Liver (tissue), 10 donors: ENCODE results near the gene N4BP2. TPM values are rescaled to one million over a fixed set of nuclear protein-coding genes. Genes with fewer than 3 reads are reported as not detected.

Source experiments
- DNase-seq: peaks from one replicate; pipeline ENCODE4 v3.0.0-alpha.2; 2017; ENCODE audit warnings: low spot score
- H3K27ac ChIP-seq, 2 donors: one replicate each; pipeline ENCODE4 v1.7.0; 2013; ENCODE audit warnings: inconsistent platforms in 2 of 2, low read length in 2 of 2, control low read depth in 1 of 2, low read depth in 1 of 2, mild to moderate bottlenecking in 1 of 2
- H3K27me3 ChIP-seq, 4 donors: one replicate each; pipeline versions ENCODE4 v1.6.1 to v1.7.0; 2013; ENCODE audit warnings: low read length in 3 of 4, inconsistent platforms in 1 of 4, mild to moderate bottlenecking in 1 of 4, moderate library complexity in 1 of 4; ENCODE audit not compliant: control insufficient read depth in 4 of 4, insufficient read depth in 4 of 4
- H3K36me3 ChIP-seq, 4 donors: one replicate each; pipeline versions ENCODE4 v1.6.1 to v1.7.0; 2013; ENCODE audit warnings: low read length in 3 of 4, mild to moderate bottlenecking in 3 of 4, low read depth in 1 of 4, moderate library complexity in 1 of 4; ENCODE audit not compliant: control insufficient read depth in 4 of 4, insufficient read depth in 3 of 4
- H3K4me1 ChIP-seq, 4 donors: one replicate each; pipeline versions ENCODE4 v1.6.1 to v1.7.0; 2013; ENCODE audit warnings: low read length in 3 of 4, mild to moderate bottlenecking in 3 of 4, moderate library complexity in 1 of 4; ENCODE audit not compliant: control insufficient read depth in 4 of 4, insufficient read depth in 4 of 4
- H3K4me3 ChIP-seq, 3 donors: one replicate each; pipeline versions ENCODE4 v1.6.1 to v1.7.0; 2013; ENCODE audit warnings: low read length in 3 of 3, control low read depth in 1 of 3, low read depth in 1 of 3, mild to moderate bottlenecking in 1 of 3
- H3K9ac ChIP-seq, 2 donors: one replicate each; pipeline ENCODE4 v1.7.0; 2013; ENCODE audit warnings: low read length in 2 of 2, mild to moderate bottlenecking in 2 of 2, moderate library complexity in 2 of 2, control low read depth in 1 of 2, low read depth in 1 of 2
- H3K9me3 ChIP-seq, 4 donors: one replicate each; pipeline versions ENCODE4 v1.6.1 to v1.7.0; 2013; ENCODE audit warnings: low read length in 3 of 4; ENCODE audit not compliant: control insufficient read depth in 4 of 4
- ATF3 ChIP-seq: IDR thresholded peaks from 2 replicates; pipeline ENCODE4 v1.6.1; 2016; ENCODE audit warnings: antibody characterized with exemption
- EGR1 ChIP-seq, 2 donors: IDR thresholded peaks; 2 replicates each; pipeline ENCODE4 v1.6.1; 2016 to 2018; ENCODE audit warnings: antibody characterized with exemption in 2 of 2, low read depth in 2 of 2
- FOXA2 ChIP-seq: IDR thresholded peaks from 2 replicates; pipeline ENCODE4 v1.6.1; 2016; ENCODE audit warnings: antibody characterized with exemption
- GABPA ChIP-seq, 2 donors: IDR thresholded peaks in 1 of 2; conservative IDR thresholded peaks in 1 of 2; 2 replicates each; pipeline ENCODE4 v1.6.1; 2016; ENCODE audit warnings: antibody characterized with exemption in 2 of 2, mild to moderate bottlenecking in 1 of 2, moderate library complexity in 1 of 2
- HNF4G ChIP-seq: IDR thresholded peaks from 2 replicates; pipeline ENCODE4 v1.6.1; 2016; ENCODE audit warnings: antibody characterized with exemption
- JUND ChIP-seq, 2 donors: IDR thresholded peaks; 2 replicates each; pipeline ENCODE4 v1.6.1; 2016; ENCODE audit warnings: antibody characterized with exemption in 2 of 2
- MAX ChIP-seq: IDR thresholded peaks from 2 replicates; pipeline ENCODE4 v1.6.1; 2016; ENCODE audit warnings: antibody characterized with exemption
- NR2F2 ChIP-seq: IDR thresholded peaks from 2 replicates; pipeline ENCODE4 v1.6.1; 2016; ENCODE audit warnings: antibody characterized with exemption
- RAD21 ChIP-seq, 2 donors: IDR thresholded peaks; 2 replicates each; pipeline ENCODE4 v1.6.1; 2016; ENCODE audit warnings: antibody characterized with exemption in 2 of 2, mild to moderate bottlenecking in 2 of 2
- RXRA ChIP-seq, 2 donors: IDR thresholded peaks; 2 replicates each; pipeline ENCODE4 v1.6.1; 2017 to 2018; ENCODE audit warnings: antibody characterized with exemption in 2 of 2, mild to moderate bottlenecking in 1 of 2
- SP1 ChIP-seq: IDR thresholded peaks from 2 replicates; pipeline ENCODE4 v1.6.1; 2018; ENCODE audit warnings: antibody characterized with exemption, mild to moderate bottlenecking
- TAF1 ChIP-seq: conservative IDR thresholded peaks from 2 replicates; pipeline ENCODE4 v1.6.1; 2016; ENCODE audit warnings: antibody characterized with exemption, mild to moderate bottlenecking
- ZBTB33 ChIP-seq: IDR thresholded peaks from 2 replicates; pipeline ENCODE4 v1.6.1; 2016; ENCODE audit warnings: antibody characterized with exemption
- whole genome bisulfite sequencing: extraction: QIAGEN DNeasy Blood & Tissue Kit; methylation state at CpG from one replicate; pipeline ENCODE4 v1.1.7; 2013; 5-methylcytosine and 5-hydroxymethylcytosine counted together
- polyA plus RNA-seq, 2 donors: library from polyadenylated mRNA; stranded (reverse) in 1 of 2; unstranded in 1 of 2; fragments of 200-250 nt in 1 of 2; fragments of >200 nt in 1 of 2; fragmentation: Nextera tagmentation in 1 of 2; extraction: Ambion mirVana in 1 of 2; gene quantifications; one replicate each; pipeline versions ENCODE4 v1.2.1 to v1.2.3, GENCODE V29; 2013 to 2015
- small RNA-seq: library from RNA; depleted of rRNA; stranded (forward); fragments of <200 nt; gene quantifications from one replicate; pipeline ENCODE3, GENCODE V24; 2014
- total RNA-seq, 2 donors: library from RNA; depleted of rRNA; stranded (reverse); fragments of >200 nt; gene quantifications; one replicate each; pipeline ENCODE4 v1.2.3, GENCODE V29; 2014
- donor health status: healthy.
- donor health status: healthy.
- donor health status: healthy.
- donor health status: healthy.
- donor health status: healthy.

Gene N4BP2
- total and polyA plus RNA-seq, 4 donors = 2.3 to 19.9 (median 11.0) TPM

- TF ChIP-seq ATF3 = no peak
- TF ChIP-seq GABPA (IDR thresholded peaks at IDR 0.05 in 1 of 2, conservative IDR thresholded peaks at IDR 0.05 in 1 of 2) = no peak
- TF ChIP-seq EGR1 (IDR thresholded peaks at IDR 0.05; ENCODE audit: low read depth in 2 of 2) = no peak
- TF ChIP-seq FOXA2 = no peak
- no peak for TF ChIP-seq SP1
- Histone ChIP-seq H3K9ac (no peak overlapping the region), H3K9me3 (no peaks in the 10 kb centered on the region), H3K27me3 (no peaks in the 10 kb centered on the region), H3K36me3 (no peaks in the 10 kb centered on the region), H3K4me3 (no peak overlapping the region), H3K4me1 (no peaks in the 10 kb centered on the region), H3K27ac (peak overlapping the region in 1 of 2 donors; percentile 9)
- no peak for DNase-seq
- 85% methylated on average over 6 of the region's 6 CpGs for WGBS
These were observed 148.9 kb downstream of the N4BP2 start for GRCh38 chr4:40205259-40206198.

- no peak overlapping the region for H3K4me3 ChIP-seq
- no peaks in the 10 kb centered on the region for H3K27me3 ChIP-seq
These were observed 149.8 kb downstream of the N4BP2 start for GRCh38 chr4:40206426-40206825.

More at GRCh38 chr4:40206426-40206825, 149.8 kb downstream of the N4BP2 start:
- DNase-seq = no peak
- Histone ChIP-seq H3K36me3 (no peaks in the 10 kb centered on the region), H3K9ac (no peak overlapping the region), H3K4me1 (no peaks in the 10 kb centered on the region), H3K27ac (no peak overlapping the region), H3K9me3 (no peaks in the 10 kb centered on the region)
- WGBS = 64% methylated on average over 2 of the region's 2 CpGs
- no peak for TF ChIP-seq EGR1 (IDR thresholded peaks at IDR 0.05; ENCODE audit: low read depth in 2 of 2)
- TF ChIP-seq MAX = no peak
- TF ChIP-seq HNF4G = no peak
- TF ChIP-seq ZBTB33 = no peak
- TF ChIP-seq JUND (IDR thresholded peaks at IDR 0.05) = no peak
- TF ChIP-seq SP1 = no peak
- no peak for TF ChIP-seq FOXA2
- no peak for TF ChIP-seq RXRA (IDR thresholded peaks at IDR 0.05)
- no peak for TF ChIP-seq NR2F2
- TF ChIP-seq TAF1 = no peak
- TF ChIP-seq RAD21 (IDR thresholded peaks at IDR 0.05) = no peak

Small RNA genes lying within 50 kb of the gene (small RNA-seq; reads per million reads assigned to genes)
- gene AC095057.1 (not detected), gene RF00432 (not detected), gene RNU6-1112P (not detected)

Other genes with a start within 250 kb of the N4BP2 start
- gene PDS5A, start 78.9 kb upstream of the N4BP2 start, total RNA-seq = 10 to 100 TPM; 40.8 to 59.6 TPM
- gene PDS5A, start 78.9 kb upstream of the N4BP2 start, polyA plus RNA-seq = 10 to 100 TPM; 10.6 to 10.9 TPM
- 1 to 10 TPM; 1.8 to 2.3 TPM for gene RHOH, start 140.2 kb downstream of the N4BP2 start, total RNA-seq
- gene RHOH, start 140.2 kb downstream of the N4BP2 start, polyA plus RNA-seq = under 1 TPM; 0.56 to 0.75 TPM